ENCODE measurements around the gene PCDH9.

DNA sequence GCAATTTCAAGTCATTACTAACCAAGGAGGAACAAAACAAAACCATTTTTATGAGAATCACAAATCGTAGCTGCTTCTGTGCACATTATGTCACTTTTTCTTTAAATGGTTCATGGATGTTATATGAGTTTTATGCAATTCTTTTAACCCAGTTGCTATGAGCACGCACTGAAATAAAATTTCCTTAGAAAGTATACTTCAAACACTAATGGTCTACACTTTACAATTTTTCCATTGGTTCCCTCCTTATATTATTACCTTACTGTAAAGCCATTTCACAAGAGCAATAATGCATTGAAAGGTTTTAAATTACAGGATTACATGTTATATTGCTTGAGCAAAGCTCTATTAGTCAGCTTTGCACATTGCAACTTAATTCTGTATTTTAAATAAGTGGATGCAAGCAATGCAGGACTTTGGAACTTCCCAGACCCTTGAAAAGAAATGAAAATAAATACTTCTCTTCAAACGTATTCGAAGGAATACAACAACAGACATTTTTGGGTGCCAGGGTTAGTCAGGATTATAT, 318.7 kb downstream of the PCDH9 start:
- no peak for TF ChIP-seq CTCF (IDR thresholded peaks at IDR 0.05)
- no peak for TF ChIP-seq POLR2A (IDR thresholded peaks at IDR 0.05)

Measured in heart left ventricle (tissue), 13 donors.